Measurements from ENCODE around the gene AMMECR1.

Gene AMMECR1

DNA sequence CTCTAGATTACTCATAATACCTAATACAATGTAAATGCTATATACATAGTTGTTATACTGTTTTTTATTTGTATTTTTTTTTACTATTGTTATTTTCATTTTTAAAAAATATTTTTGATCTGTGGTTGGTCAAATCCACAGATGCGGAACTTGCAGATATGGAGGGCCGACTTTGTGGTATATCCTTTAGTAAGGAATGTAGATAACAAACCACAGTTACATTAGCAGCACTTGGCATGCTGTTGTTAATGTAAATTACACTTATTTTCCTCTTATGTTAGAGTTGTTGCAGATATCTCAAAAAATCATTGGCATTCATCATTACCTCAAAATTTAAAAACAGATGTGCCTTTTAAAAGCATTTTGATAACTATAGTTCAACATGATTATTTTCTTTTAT, 164.0 kb downstream of the AMMECR1 start:
- FAIRE-seq (no peak), DNase-seq (ENCODE audit: insufficient read length, low spot score) (no peak)
- no peak for TF ChIP-seq POLR2A (IDR thresholded peaks at IDR 0.05; ENCODE audit: low read depth, low read length)

GRCh38 chrX:110153244-110153643, 164.6 kb downstream of the AMMECR1 start:
- FAIRE-seq (no peak), DNase-seq (ENCODE audit: insufficient read length, low spot score) (no peak)
- no peak for TF ChIP-seq POLR2A (IDR thresholded peaks at IDR 0.05; ENCODE audit: low read depth, low read length)

- FAIRE-seq (peak; percentile 48), DNase-seq (ENCODE audit: insufficient read length, low spot score) (no peak)
- TF ChIP-seq POLR2A (IDR thresholded peaks at IDR 0.05; ENCODE audit: low read depth, low read length), result no peak
Measured at GRCh38 chrX:110146521-110146920, 171.4 kb downstream of the AMMECR1 start.

- FAIRE-seq (peak; percentile 23), DNase-seq (ENCODE audit: insufficient read length, low spot score) (no peak)
- no peak for TF ChIP-seq POLR2A (IDR thresholded peaks at IDR 0.05; ENCODE audit: low read depth, low read length)
Measured at GRCh38 chrX:110145854-110146253, 172.0 kb downstream of the AMMECR1 start.

DNA sequence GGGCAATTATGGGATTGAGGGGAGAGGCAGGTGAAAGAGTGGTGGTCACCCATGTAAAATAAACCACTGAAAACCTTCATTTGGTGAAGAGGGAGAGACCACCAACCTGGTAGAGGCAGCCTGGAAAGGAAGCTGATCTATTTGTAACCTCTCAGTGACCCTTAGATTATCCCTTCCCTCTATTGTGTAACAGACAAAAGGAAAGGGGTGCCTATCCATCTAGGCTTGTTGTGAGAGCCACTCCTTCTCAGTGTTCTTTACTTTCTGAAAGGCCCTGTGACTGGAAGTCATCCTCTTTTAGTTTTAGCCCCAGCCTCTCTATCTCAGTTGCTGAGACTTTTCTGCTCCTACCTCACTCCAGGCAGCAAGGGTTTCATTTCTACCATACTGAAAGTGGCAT, 172.6 kb downstream of the AMMECR1 start:
- FAIRE-seq (no peak), DNase-seq (ENCODE audit: insufficient read length, low spot score) (no peak)
- TF ChIP-seq POLR2A (IDR thresholded peaks at IDR 0.05; ENCODE audit: low read depth, low read length), result no peak
